DMS53 treated with DMSO at 0.1 percent for 48 hours (cell line): ENCODE measurements around the gene RPS15.

ENCODE experiments used
- DNase-seq: peaks from one replicate; lab custom pipeline; 2025; ENCODE audit not compliant: unreplicated experiment; lab: John Stamatoyannopoulos, UW

Gene RPS15

DNA sequence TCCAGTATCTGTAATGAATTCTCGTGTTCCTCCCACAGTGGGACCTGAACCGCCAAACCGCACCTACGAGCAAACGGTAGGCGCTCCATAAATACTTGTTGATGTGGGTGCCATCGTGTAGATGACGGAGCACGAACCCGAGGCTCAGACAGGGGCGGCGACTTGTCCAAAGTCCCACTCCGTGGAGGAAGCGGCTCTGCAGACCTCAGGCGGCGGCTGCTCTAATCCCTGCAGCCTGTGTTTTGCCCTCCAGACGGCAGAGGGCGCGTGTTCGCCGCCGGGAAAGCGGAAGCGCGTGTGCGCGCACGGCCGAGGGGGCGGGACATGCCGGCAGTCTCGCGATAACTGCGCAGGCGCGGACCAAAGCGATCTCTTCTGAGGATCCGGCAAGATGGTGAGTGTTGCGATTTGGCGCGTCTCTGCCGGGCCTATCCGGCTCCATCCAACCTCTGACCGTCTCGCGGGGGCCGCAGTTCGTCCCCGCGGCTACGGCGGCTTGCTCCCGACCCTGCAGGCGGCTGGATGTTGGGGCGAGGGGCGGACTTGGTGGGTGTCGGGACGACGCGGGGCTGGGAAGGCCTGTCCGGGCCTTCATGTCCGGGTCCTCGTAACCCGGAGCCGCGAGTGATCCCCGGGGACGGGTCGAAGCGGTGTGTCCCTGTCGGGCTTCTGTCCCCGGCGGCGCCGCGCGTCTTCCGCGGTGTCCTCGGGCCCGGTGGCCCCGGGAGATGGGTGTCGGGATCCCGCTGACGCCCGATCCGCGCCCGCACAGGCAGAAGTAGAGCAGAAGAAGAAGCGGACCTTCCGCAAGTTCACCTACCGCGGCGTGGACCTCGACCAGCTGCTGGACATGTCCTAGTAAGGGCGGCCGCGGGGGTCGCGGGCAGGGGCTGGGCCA, at the start of gene RPS15:
TSS of gene RPS15 (plus strand) at position 362 of the 898 bp plus-strand sequence. CDS start at position 392, 30 bp downstream.
- DNase-seq, result peak; percentile 86

DNA sequence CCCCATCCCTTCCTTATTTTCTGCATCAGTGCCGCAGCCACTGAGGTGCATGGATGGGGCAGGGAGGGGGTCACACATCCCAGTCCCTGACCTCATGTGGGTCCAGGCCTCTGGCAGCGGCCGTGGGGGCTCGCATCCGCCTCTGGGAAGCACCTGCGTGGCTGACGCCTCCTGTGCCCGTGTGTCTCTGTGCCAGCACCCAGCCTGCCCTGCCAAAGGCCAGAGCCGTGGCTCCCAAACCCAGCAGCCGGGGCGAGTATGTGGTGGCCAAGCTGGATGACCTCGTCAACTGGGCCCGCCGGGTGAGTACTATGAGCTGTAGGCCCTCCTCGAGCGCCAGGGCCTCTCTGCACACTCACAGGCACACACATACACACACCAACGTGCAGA, 49.6 kb upstream of the RPS15 start:
- no peak for DNase-seq

DNA sequence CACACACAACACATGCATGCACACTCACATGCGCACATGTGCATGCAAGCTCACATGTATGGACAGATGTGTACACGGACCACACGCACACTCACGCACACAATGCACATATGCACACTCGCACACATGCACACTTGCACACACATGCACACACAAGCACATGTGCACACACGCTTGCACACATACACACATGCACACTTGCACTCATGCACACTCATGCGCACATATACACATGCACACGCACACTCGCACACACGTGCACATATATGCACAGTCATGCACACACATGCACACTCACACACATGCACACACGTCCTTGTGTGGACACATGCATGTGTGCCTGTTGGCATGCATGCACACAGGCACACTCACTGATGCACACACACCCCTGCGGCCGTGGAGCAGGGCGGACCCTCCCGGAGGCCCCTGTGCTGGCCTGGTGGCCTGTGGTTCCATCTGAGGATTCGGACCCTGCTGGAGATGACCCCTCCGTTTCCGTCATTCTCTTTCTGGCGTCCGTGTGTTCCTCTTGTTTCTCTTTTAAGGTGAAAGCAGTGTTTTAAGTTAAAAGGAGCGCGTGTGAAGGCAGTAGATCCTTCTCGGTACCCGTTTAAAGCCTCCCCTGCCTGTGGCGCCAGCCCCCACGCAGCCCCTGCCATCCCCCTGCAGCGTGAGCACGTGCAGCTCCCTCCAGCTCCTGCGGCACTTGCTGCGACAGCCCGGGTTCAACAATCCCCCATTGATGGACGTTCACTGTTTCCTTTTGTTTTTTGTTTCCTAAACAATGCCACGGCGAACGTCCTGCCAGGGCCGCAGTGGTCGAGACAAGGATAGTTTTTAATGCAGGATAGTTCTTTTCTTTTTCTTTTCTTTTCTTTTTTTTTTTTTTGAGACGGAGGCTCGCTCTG, 48.9 kb upstream of the RPS15 start:
- DNase-seq, result no peak

DNA sequence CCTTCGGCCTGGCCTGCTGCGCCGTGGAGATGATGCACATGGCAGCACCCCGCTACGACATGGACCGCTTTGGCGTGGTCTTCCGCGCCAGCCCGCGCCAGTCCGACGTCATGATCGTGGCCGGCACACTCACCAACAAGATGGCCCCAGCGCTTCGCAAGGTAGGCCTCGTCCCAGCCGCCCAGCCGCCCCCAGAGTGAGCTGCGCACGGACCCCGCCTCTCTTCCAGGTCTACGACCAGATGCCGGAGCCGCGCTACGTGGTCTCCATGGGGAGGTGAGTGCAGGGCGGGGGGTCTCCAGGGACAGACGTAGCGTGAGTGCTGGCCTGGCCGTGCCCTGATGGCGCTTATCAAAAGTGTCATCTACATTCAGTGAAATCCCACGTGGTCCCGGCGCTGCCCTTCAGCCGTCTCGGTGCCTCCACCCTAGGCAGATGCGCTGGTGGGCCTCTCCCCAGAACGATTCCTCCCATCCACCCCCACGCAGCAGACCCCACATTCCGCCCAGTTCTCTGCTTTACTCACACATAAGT, 47.2 kb upstream of the RPS15 start:
- no peak for DNase-seq

DNA sequence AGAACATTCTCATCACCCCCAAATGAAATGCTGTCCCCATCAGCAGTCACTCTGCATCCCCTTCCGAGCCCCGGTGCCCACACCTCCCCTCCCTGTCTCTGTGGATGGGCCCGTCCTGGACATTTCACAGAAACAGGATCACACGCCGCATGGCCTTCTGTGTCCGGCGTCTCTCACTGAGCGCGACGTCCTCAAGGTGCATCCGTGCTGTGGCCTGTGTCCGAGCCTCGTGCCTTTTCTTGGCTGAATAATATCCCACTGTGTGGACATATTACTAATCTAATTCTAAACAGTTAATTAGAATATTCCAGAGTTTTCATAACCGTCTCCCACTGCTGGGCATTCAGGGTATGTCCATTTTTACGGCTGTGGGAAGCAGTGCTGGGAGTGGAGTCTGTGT, 45.8 kb upstream of the RPS15 start:
- no peak for DNase-seq

DNA sequence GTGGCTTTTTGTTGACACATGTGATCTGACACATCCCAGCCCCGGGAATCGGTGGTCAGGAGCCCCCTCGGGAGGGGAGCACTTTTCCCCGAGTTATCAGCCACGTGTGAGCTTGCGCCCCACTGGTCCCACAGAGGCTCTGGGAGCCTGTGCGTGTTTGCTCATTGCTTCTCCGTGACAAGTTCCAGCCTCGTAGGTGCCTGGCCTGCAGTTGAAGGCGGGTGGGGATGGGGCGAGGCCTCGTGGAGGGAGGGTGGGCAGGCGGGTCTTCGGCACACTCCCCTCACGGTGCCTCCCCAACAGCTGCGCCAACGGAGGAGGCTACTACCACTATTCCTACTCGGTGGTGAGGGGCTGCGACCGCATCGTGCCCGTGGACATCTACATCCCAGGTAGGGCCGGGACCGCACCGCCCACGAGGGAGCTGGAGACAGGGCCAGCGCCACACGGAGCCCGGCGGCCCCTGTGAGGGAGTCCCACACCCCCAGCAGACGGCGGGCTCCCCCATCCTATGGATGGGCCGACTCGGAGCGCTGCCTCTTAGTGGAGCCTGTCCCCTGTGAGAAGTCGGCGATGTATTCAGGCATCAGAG, 45.2 kb upstream of the RPS15 start:
- DNase-seq, result no peak

DNA sequence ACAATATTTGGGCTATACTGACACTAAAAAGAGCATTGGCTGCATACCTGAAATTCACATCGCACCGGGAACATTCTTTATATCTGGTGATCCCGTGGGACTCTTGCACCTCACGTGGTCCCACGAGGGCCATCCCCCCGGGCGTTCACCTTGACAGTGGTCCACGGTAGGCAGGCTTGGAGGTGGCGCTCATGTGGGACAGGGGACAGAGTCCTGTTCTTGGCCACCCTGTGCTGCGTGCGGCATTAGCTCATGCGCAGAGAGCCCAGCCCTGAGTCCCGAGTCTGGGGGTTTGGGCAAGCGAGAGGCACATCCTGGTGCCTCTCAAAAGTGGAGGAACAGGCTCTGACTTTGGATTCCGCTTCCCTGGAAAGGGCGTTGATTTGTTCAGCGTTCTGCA, 44.4 kb upstream of the RPS15 start:
- DNase-seq, result no peak

DNA sequence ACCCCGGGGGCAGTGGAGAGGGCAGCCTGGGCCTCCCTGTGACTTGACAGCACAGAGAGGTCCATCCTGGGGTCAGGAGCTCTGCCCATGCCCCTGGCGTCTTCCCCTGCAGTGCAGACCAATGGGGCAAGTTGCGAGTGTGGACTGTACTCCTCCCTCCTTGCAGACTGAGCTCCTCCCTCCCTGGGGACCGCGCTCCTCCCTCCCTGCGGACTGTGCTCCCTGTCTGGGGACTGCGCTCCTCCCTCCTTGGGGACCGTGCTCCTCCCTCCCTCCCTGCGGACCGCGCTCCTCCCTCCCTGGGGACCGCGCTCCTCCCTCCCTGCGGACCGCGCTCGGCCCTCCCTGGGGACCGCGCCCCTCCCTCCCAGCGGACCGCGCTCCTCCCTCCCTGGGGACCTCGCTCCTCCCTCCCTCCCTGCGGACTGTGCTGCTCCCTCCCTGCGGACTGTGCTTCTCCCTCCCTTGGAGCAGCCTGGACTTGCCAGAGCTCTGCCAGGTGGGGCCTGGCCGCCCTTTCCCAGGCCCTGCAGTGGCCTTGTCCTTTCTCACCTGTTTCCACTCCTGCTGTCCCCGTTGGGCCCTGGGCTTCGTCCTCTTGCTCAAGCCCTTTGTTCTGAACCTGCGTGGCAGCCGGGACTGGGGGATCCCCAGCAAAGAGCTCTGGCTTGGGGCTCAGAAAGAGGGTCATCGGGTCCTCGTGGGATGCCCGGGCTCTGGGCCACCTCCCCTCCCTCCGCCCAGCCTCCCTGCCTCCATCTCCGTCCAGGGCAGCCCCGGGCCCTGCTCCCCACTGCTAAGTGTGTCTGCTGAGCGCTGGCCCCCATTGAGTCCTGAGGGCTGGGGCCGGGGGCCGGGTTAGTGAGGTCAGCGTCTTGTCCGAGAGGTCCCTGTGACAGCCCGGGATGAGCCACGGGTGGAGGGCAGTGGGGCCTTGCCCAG, 43.7 kb upstream of the RPS15 start:
- peak; percentile 89 for DNase-seq

DNA sequence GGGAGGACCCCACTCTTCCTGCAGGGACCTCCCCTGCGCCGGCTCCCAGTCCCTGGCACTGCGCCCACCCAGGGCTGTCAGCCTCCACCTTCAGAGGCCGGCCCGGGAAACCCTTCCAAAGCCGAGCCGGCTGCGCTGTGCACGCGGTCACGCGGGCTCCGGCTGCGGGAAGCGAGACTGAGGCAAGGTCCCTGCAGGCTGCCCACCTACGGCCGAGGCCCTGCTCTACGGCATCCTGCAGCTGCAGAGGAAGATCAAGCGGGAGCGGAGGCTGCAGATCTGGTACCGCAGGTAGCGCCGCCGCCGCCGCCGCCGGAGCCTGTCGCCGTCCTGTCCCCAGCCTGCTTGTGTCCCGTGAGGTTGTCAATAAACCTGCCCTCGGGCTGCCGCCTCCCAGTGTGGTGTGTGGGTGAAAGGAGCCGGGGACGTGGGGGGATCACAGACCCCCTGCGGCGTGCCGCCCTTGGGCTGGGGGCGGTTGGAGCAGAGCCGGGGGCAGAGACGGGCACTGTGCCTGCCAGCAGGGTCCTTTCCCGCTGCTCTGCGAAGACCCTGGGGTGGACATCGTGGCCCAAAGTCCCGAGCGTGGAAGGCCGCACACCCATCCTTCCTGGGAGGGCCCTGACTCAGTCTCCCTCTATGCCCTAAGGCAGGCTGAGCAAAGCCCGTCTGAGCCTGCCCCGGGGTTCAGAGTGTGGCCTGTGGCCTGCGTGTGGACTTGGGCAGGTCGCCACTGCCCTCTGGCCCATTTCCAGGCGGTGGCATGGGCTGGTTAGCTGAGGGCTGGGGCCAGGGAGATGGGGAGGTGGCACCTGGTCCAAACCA, 42.8 kb upstream of the RPS15 start:
- no peak for DNase-seq

DNA sequence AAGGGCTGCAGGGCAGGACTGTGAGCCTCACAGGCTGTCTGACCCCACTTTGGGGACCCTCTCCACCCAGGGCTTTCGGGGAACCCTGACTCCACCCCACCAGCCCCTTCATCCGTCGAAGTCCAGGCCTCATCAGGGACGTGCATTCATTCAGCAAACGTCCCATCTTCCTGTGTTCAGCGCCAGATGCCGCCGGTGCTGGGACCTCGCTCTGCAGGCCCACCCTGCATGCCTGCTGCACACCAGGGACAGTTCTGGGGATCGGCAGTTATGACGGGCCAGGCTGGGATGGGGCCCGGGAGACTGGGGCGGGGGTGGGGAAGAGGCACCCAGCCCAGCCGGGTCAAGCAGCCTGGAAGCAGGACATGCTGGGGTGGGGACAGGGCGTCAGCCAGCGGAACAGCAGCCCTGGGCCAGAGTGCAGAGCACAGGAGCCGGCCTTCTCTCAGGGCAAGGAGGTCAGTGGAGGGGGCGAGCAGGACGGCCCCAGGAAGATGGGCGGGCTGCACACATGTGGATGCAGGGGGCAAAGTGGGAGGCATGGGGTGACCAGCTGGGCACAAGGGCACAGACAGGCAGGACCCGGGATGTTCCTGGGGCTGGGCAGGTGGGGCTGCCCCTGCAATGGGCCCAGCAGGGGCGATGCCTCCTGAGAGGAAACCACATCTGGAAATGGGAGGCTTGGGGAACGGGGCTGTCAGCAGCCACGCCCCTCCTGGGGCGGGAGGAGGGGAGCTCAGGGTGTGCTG, 42.0 kb upstream of the RPS15 start:
- no peak for DNase-seq

DNA sequence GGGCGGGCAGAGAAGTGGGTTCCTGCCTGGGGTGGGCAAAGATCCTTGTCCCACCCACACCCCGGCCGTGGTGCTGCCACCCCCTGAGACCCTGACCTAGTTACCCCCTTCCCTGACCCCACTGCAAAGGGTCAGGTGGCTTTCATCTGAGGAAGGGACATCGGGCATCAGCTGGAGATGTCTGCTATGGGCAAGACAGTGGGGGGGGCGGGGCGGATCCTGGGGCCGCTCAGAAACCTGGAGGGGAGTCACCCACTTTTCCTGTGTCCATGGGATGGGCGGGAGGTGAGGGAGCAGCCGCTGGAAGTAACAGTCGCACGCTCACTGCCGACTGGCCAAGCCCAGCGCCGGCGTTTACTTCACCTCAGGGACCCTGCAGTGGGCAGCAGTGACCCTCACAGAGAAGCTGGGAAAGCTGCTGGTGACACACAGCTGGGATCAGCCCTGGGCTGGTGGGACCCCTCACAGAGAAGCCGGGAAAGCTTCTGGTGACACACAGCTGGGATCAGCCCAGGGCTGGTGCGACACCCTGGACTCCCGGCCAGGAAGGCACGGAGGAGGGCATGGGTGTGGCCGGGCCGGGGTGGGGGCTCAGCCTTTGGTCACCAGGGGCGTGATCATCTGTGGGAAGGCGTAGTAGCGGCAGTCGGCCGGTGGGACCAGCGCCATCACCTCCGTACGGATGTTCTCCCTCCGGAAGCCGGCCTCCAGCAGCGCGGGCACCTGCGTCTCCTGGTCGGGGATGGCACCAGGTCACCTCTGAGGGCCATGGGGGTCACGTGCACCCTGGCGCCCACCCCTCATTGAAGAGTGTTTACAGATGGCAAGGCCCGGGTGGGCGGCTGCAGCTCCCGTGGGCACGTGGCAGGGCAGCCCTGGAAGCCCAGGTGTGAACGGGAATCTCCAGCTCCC, 41.2 kb upstream of the RPS15 start:
- DNase-seq, result no peak

DNA sequence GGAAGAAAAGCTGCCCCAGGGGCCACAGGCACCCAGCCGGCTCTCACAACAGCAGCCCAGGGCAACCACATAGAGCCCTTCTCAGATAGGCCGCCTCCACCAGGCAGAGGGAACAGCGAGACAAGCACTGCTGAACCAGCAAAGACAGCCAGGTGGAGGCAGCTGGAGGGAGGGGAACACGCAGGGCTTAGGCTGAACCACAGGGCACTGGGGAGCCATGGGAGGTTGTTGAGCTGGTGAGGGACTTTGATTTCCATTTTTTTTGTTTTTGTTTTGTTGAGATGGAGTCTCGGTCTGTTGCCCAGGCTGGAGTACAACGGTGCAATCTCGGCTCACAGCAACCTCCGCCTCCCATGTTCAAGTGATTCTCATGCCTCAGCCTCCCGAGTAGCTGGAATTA, 40.4 kb upstream of the RPS15 start:
- DNase-seq, result no peak

DNA sequence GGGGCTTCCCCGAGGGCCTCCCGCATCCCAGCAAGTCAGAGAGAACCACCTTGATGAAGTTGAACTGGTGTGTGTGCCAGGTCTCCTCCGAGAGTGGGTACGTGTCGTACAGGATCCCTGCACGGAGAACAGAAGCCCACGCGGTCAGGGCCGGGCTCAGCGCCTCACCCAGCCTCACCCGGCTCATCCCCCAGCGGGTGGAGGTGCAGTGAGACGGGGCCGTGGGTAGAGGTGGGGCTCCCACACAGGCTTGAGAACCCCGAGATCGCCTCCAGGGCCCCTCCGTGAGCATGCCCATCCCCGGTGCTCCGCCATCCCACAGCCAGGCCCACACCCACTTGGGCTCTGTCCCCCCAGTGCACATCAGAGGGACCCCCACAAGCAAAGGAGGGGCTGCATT, 39.1 kb upstream of the RPS15 start:
- no peak for DNase-seq

DNA sequence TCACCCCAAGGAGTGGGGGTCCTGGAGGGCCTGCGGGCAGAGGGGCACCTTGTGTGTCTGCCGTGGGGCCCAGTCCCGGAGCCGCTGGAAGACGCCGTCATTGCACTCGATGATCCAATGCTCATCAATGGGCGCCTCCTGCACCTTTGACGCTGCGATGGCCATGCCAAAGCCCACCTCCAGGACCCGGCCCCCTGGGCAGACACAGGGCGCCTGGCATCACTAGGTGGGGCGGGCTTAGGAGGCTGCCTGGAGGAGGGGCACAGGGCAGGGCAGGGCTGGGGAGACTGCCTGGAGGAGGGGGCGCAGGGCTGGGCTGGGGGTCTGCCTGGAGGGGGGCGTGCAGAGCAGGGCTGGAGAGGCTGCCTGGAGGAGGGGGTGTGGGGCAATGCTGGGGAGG, 38.5 kb upstream of the RPS15 start:
- no peak for DNase-seq

DNA sequence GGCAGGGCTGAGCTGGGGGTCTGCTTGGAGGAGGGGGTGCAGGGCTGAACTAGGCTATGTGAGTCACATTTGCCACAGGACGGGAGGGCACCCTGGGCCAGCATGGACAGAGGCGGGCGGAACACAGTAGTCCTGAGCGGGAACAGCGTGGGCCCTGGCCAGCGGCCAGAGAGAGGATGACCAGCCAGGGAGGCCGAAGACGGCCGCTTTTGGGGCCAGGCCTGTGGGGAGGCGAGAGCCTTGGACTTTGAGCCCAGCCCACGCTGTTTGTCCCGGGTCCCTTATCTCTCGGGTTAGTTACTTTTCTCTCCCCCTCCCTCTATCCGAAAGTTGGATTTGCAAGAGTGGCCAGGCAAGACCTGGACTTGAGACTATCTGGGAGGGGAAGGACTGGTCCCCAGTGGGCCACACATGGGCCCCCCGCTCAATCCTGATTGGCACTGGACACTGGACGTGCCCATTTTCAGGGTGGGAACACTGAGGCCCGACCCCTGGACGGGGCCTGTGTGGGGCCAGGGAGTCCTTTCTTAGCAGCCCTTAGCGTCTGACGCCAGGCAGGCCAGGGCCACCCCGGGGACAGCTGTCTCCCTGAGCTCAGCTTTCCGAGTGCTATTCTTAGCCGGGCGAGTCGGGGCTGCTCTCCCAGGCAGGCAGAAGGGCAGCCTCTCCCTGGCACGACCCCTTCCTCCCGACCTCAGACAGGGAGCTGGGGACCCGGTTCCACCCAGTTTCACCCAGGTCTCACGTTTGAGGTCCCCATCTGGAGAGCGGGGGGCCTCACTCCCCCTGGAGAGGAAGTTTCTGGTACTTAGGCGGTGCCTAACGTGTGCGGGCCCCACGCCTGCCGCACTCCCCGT, 37.7 kb upstream of the RPS15 start:
- peak; percentile 16 for DNase-seq

DNA sequence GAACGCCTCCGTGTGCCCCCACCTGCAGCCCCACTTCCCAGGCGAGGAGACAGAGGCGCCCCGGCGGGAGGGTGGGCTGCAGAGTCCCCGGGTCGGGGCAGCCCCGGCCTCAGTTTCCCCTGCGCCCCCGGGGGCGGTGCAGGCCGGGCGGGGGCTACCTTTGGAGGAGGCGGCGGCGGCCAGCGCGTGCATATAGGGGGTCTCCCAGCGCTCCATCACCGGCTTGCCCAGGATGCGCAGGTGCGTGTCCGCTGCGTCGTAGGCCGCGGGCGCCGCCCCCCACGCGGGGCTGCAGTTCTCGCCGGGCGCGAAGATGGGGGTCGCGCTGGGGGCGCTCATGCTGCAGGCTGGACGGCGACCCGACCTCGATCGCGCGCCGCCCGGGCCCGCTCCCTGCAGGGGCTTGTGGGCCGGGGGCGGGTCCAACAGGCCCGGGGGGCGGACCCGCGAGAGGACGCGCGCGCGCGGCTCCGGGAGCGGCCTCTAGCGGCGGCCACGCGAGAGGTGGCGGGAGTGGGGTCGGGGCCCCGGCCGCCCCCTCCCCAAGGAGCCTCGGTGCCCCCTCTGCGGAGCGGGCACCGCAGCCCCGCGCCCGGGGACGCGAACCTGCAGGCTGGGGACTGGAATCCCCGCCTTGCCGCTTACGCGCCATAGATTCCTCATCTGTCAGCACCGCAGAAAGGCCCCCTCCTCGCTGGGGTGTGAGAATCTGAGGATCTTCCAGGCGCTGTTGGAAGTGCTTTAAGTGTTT, 36.9 kb upstream of the RPS15 start, which contains the start of gene GAMT:
TSS of gene GAMT (minus strand) at position 405 of the 751 bp plus-strand sequence. CDS start at position 339, 66 bp downstream.
- no peak for DNase-seq
